Brain microvascular endothelial cell (primary cell): Measurements from ENCODE around the gene JTB.

Source experiments
- DNase-seq: peaks from one replicate; pipeline ENCODE4 v3.0.0-alpha.2; 2020
- H3K27ac ChIP-seq: fragments of 250-450 bp; sonication (Bioruptor Pico); 2 replicates; pipeline ENCODE4 v1.5.1; 2020; ENCODE audit warnings: mild to moderate bottlenecking, moderate library complexity
- H3K27me3 ChIP-seq: fragments of 250-450 bp; sonication (Bioruptor Pico); replicated peaks from 2 replicates; pipeline ENCODE4 v1.5.1; 2020; ENCODE audit warnings: mild to moderate bottlenecking
- H3K36me3 ChIP-seq: fragments of 250-450 bp; sonication (Bioruptor Pico); replicated peaks from 2 replicates; pipeline ENCODE4 v1.5.1; 2020; ENCODE audit warnings: mild to moderate bottlenecking
- H3K4me3 ChIP-seq: 2 replicates; pipeline ENCODE4 v1.5.1; 2011; ENCODE audit warnings: low read depth, mild to moderate bottlenecking, control low read depth, low read length, moderate library complexity
- CTCF ChIP-seq: IDR thresholded peaks from 2 replicates; pipeline ENCODE4 v1.5.1; 2011; ENCODE audit warnings: low read depth, mild to moderate bottlenecking, moderate library complexity, low read length, control low read depth, inconsistent platforms; ENCODE audit errors: missing control alignments
- in situ Hi-C: cut with HindIII; loops from 2 replicates; pipeline ENCODE4 v1.10.0; 2017; ENCODE audit warnings: low sequenced_read_pairs, low pct_ligation_motif_present

JTB gene

GRCh38 chr1:153945795-153946621 is 31.5 kb downstream of the JTB start:
- Histone ChIP-seq H3K4me3 (peak overlapping the region; percentile 79), H3K27me3 (no peaks in the 10 kb centered on the region), H3K36me3 (peaks cover 29% of the 10 kb centered on the region), H3K27ac (peak overlapping the region; percentile 81)
- no peak for DNase-seq
- TF ChIP-seq CTCF = no peak
- in situ Hi-C loops = no loop called here

- in situ Hi-C loops = no loop called here
- TF ChIP-seq CTCF = no peak
- Histone ChIP-seq H3K27me3 (no peaks in the 10 kb centered on the region), H3K4me3 (peak overlapping the region; percentile 79), H3K36me3 (peaks cover 24% of the 10 kb centered on the region), H3K27ac (peak overlapping the region; percentile 81)
- no peak for DNase-seq
Observed at GRCh38 chr1:153945131-153945794, 32.2 kb downstream of the JTB start.

GRCh38 chr1:153944827-153945117 is 32.7 kb downstream of the JTB start:
- in situ Hi-C loops = no loop called here
- DNase-seq = no peak

GRCh38 chr1:153944005-153944826 is 33.3 kb downstream of the JTB start:
- in situ Hi-C loops = no loop called here
- no peak overlapping the region for H3K4me3 ChIP-seq

More at GRCh38 chr1:153944827-153945117, 32.7 kb downstream of the JTB start:
- no peaks in the 10 kb centered on the region for H3K27me3 ChIP-seq
- H3K27ac ChIP-seq = no peak overlapping the region
- no peak for TF ChIP-seq CTCF
- peak overlapping the region; percentile 79 for H3K4me3 ChIP-seq
- peaks cover 22% of the 10 kb centered on the region for H3K36me3 ChIP-seq

More at GRCh38 chr1:153944005-153944826, 33.3 kb downstream of the JTB start:
- no peak overlapping the region for H3K27ac ChIP-seq
- no peak for TF ChIP-seq CTCF
- no peak for DNase-seq
- no peaks in the 10 kb centered on the region for H3K27me3 ChIP-seq
- H3K36me3 ChIP-seq = peaks cover 18% of the 10 kb centered on the region
